ENCODE data around the gene VSIG2. TPM values are rescaled to one million over a fixed set of nuclear protein-coding genes. Genes with fewer than 3 reads are reported as not detected.
"Not testable (repeated sequence)": the region's sequence is repeated elsewhere in the genome, so short reads cannot be mapped to it uniquely, and the experiment has no call there.

VSIG2 gene
- not detected for total RNA-seq

DNA sequence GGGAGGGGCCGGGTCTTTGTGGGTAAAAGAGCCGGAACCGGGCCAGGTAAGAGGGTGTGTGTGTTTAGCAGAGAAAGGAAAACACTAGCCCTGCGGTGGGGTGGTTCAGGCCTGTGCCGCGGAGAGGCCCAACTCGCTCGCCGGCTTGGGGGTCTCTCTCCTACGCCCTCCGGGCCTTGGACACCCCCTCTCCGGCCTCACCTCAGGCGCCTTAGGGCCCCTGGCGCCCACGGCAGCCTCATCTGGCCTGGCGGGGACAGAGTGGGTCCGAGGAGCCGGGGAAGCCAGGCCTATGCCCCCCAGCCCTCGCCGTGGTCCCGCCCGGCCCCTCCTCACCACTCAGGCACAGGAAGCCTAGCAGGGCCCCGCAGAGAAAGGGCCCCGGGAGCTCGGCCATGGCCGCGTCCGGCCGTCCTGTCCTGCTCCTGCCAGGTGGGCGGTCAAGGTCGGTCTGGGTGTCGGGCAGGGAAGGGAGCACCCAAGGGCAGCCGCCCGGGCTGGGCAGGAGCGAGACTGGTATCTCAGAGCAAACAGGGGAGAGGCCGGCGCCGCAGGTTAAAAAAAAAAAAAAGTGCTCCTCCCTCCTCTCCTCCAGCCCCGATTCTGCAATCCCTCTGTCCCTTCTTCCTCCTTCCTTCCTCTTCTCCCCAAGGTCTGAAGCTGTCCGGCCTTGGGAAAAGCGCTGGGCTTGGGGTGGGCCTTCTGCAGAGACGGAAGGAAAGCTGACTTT is at the start of gene VSIG2:
Gene VSIG2, minus strand, starts transcription at position 515 of the 730 bp plus-strand sequence. Its CDS starts 118 bp downstream, at position 397.
- DNase-seq, result no peak

DNA sequence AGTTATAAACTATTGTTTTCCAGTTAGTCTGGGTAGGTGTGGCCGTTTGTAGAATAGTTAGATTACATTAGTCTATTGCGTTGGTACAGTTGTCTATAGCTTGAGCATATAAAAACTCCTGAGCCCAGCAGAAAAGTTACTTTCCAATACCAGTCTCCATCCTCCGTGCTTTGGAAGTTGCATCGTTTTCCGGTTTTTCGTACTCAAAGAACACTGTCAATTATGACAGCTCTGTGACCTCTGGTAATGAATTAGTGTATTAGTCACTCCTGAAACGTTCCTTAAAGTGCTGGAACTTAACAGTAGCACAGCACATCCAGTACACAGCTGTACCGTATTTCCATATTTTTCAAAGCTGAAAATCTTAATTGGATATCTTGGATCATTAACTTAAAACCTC is 49.0 kb upstream of the VSIG2 start:
- peak; percentile 47 for DNase-seq

- peak; percentile 96 for DNase-seq
These were observed 48.3 kb upstream of the VSIG2 start, which contains the start of gene MSANTD2 for GRCh38 chr11:124800226-124800929. Gene MSANTD2, minus strand, starts transcription at chr11:124800406. Its CDS starts 26 bp downstream, at chr11:124800380.

GRCh38 chr11:124799348-124800225 is 47.5 kb upstream of the VSIG2 start:
- peak; percentile 49 for DNase-seq

DNA sequence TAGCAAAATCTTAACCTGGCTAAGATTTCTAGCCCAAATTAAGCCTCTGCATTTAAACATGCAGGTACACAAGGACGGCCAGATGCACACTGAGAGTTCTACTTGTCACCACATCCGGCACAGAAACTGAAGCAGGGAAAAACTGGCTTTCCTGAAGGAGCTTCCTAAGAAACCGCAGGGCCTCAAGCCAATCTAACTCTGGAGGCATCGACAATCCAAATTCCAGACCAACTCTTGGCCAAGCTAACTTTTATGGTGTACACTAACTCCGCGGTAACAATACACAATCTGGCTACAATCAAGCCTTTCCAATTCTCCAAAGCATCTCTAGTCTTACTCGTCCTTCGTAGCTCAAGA is 46.9 kb upstream of the VSIG2 start:
- DNase-seq, result peak; percentile 37

DNA sequence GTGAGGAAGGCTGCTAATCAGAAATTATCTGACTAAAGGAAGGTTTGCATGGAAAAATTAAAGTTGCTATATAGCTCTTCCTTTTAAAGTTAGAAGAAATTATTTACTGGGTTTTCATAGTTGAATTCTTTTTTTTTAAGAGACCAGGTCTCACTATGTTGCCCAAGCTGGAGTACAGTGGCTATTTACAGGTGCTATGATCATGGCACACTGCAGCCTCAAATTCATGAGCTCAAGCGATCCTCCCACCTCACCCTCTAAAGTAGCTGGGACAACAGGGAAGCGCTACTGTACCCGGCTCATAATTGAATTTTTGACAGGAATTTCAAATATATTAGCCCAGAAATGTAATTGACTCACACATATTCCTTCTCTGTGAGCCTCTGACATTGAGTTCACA is 44.3 kb upstream of the VSIG2 start:
- no peak for DNase-seq

- peak; percentile 54 for DNase-seq
These were observed 41.6 kb upstream of the VSIG2 start for GRCh38 chr11:124793466-124794278.

- DNase-seq, result no peak
These were observed 39.7 kb upstream of the VSIG2 start for GRCh38 chr11:124791626-124792341.

DNA sequence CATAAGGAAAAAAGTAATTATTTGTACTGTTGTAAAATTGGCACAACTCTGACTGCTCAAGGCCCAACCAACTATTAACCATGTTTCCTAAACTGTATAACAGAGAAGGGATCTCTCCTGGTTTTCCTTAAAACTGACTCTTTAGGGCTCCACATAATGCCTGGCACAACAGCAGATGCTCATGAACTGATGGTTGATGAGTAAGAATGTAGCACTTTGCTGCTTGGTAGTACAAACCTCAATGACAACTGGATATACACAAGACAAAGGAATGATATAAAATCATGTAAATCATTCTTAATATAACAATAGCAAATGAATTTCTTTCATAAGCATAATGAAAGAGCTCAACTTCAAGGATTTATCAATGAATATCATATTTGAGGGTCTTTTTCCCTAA is 36.5 kb upstream of the VSIG2 start:
- no peak for DNase-seq

GRCh38 chr11:124784051-124784450 is 32.0 kb upstream of the VSIG2 start:
- no peak for DNase-seq

DNA sequence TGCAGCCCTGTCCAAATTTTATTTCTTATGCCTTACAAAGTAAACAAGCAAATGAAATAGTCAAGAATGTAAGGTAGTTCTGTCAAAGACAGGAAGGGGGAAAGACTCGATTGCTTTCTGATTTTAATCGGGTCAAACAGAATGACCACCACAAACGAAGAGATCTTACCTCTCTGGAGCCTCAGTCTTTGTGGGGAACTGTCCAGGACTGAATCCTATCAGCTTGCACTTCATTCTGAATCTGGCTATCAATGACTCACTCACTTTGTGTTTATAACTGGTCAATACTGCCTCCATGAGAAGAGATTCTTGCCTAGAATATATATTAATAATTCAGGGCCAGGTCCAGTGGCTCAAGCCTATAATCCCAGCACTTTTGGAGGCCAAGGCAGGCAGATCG is 30.9 kb upstream of the VSIG2 start:
- DNase-seq, result no peak

GRCh38 chr11:124779568-124779967 is 27.5 kb upstream of the VSIG2 start:
- no peak for DNase-seq

DNA sequence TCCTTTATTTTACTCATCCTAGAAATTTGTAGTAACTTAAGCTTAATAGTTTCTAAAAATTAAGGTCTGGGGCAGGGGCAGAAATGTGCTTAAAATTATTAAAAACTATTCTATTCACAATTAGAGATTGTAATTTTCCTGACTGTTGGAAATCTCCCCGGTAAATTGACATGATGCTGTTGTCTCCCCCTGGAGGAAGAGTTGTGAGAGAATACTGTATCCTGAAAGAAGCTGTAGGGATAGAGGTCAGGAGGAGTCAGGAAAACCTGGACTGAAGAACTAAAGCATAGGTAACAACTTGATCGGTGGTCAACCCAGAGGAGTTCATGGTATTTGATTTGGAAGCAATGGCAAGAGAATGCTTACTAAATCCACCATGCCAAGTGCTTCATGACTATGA is 26.2 kb upstream of the VSIG2 start:
- DNase-seq, result no peak

- DNase-seq, result no peak
These were observed 25.0 kb upstream of the VSIG2 start for GRCh38 chr11:124776865-124777645.

DNA sequence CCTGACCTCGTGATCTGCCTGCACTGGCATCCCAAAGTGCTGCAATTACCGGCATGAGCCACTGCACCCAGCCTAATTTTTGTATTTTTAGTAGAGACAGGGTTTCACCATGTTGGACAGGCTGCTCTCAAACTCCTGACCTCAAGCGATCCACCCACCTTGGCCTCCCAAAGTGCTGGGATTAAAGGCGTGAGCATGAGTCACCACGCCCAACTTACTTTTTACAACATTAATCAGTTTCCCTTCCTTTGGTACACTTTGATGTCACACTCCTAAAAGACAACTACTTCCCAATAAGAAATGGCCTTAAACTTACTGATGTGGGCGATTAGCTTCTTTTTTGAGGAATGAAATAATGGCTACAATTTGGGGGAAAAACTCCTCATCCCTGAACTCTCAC is 18.9 kb upstream of the VSIG2 start:
- not testable (repeated sequence) for DNase-seq

DNA sequence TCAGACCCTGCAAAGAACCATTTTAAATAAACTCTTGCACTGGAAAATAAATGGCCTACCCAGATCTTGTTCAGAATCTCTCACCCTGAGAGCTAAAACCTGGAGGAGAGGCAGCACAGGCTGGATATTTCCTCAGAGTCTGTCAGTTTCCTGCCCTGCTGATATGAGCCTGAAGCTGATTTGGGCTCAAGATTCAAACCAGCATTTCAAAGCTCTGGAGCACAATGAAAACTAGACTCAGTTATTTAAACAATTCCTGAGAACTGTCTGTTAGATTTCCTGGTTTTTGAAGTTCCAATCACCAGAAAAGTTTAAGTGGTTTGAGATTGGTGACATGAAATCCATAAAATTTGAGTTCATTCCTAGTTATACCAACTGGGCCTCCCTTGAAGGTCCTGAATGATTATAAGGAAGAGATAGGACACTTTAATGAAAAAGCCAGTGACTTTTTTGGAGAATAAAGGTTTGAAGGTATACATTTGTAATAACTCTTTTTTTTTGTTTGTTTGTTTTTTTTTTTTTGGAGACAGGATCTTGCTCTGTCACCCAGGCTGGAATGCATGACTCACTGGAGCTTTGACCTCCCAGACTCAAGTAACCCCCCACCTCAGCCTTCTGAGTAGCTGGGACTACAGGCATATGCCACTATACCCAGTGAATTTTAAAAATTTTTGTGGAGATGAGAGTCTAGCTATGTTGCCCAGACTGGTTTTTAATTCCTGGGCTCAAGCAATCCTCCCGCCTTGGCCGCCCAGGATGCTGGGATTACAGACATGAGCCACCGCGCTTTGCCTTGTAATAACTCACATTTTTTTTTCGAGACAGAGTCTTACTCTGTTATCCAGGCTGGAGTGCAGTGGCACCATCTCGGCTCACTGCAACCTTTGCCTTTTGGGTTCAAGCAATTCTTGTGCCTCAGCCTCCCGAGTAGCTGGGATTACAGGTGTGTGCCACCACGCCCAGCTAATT is 18.0 kb upstream of the VSIG2 start:
- DNase-seq, result no peak

GRCh38 chr11:124768914-124769313 is 16.9 kb upstream of the VSIG2 start:
- no peak for DNase-seq

DNA sequence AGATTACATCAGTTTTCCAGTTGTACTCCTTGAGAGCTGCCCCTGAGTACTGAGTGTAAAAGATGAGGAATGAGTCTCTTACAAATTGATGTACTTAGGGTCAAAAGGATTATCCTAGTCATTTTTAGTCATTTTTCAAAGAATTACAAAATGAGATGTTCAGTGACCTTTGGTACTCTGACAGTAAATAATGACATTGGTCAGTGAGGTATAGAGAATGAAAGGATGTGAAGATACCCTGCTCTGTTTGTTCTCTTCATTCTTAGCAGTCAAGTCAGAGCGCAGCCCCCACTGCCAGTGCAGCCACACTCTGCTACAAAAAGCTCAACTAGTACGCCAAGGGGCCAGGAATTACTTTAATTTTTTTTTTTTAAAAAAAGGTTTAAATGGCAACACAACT is 14.1 kb upstream of the VSIG2 start:
- DNase-seq, result no peak
